ENCODE data around the gene CFAP299. TPM values are rescaled to one million over a fixed set of nuclear protein-coding genes. Genes with fewer than 3 reads are reported as not detected.

Gene CFAP299
- total RNA-seq, 1 donor from 2014 or later, result 0.25 TPM

GRCh38 chr4:80831383-80832361 lies 496.1 kb downstream of the CFAP299 start:
- DNase-seq (ENCODE audit: low read depth), result no peak

DNA sequence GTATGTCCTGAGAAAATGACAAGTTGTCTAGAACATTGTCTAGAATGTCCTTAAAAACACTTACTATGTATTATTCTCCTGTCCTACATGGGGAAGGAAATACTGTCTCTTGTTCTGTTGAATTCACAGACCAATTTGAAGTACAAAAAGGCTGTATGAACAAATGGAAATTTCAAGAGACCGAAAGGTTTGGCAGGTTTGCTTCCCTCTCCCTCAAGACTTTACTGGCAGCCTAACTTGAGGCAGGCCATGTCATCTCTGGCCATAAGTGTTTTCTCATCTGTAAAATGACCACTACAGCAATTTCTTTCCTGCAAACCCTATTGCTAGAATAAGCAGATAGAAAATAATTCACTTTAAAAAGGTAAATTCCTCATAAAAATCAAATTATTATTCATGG lies 503.8 kb downstream of the CFAP299 start:
- no peak for DNase-seq (ENCODE audit: low read depth)

DNA sequence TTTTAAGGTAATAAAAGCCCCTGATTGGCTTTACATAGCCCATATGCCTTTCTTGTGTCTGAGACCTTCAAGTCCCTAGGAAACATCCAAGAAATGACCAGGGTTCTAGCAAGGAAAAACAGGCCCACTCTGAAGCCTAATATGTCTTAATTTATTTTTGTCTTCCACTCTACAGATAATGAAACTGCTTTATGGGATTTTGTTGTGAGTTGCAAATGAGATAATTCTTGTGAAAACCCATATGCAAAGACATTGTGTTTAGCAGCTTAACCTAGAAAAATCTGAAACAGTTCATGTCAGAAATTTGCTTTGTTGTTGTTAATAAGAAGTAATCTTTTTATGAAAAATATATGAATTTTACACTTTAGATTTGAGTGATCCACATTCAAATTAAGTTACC lies 504.3 kb downstream of the CFAP299 start:
- DNase-seq (ENCODE audit: low read depth), result no peak

DNA sequence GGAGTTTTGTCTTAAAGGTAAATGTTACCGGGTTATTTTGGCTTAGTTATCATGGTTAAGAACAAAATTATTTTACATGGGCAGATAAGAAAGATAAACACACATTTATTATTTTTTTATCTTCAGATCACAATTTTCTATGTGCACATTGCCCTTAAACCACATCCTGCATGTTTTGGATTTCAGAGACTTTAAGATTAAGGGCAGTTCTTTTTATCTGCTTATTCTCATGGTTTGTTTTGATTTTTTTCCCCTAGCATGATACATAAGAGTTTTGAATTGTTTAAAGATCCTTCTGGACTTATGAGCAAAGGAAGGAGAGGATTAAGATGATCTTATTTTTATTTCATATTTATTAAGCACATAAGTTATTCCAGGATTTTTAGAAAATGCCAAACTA lies 504.9 kb downstream of the CFAP299 start:
- no peak for DNase-seq (ENCODE audit: low read depth)

DNA sequence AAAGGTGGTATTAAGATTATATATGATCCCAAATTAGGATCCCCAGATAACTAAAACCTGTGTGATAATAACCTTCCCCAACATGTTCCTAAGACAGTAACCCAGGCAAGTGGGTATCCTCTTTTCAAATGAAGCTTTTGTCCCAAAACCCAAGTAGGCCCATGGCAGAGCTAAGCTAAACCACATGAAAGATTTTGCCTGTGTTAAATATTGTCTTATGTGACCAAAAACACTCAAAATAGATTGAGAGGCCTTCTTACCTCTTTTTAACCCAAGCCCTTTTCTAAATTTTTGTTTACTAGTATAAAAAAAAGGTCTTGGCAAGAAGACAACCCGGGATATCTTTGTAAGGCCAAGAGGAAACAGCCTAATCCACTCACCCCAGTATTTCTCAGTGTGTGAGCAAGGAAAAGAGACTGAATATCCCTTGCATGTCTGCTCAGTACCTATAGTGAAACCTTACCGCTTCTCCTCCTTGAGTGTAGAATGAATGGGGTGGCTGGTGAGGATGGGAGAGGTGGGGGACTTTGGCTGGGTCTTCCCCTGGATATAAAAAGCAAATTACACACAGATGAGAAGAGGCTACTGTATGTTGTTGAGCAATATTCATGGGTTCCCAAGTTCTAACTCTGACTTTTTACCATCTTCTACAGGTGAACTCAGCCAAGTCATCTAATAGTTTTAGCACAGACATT lies 506.2 kb downstream of the CFAP299 start:
- DNase-seq (ENCODE audit: low read depth), result no peak

GRCh38 chr4:80846210-80846609 lies 510.7 kb downstream of the CFAP299 start:
- no peak for DNase-seq (ENCODE audit: low read depth)

- no peak for DNase-seq (ENCODE audit: low read depth)
Observed at GRCh38 chr4:80852061-80852460, 516.5 kb downstream of the CFAP299 start.

GRCh38 chr4:80873571-80873970 lies 538.0 kb downstream of the CFAP299 start:
- no peak for DNase-seq (ENCODE audit: low read depth)

DNA sequence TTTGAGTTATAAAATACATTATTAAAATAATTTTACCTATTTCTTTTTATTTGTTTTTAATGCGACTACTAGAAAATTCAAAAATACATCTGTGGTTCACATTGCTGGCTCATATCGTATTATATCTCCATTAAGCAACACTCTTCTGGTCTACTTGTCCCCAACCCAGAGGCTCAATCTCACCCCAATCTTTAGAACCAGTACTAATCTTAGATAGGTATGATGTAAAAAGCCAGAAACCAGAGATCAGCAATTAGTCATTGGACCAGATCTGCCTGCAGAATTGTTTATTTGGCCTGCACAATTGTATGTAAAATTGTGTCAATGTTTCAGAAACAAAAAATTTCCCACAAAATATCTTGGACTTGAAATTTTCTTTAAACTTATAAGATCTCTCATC lies 539.4 kb downstream of the CFAP299 start:
- no peak for DNase-seq (ENCODE audit: low read depth)

GRCh38 chr4:80875642-80876041 lies 540.1 kb downstream of the CFAP299 start:
- no peak for DNase-seq (ENCODE audit: low read depth)

DNA sequence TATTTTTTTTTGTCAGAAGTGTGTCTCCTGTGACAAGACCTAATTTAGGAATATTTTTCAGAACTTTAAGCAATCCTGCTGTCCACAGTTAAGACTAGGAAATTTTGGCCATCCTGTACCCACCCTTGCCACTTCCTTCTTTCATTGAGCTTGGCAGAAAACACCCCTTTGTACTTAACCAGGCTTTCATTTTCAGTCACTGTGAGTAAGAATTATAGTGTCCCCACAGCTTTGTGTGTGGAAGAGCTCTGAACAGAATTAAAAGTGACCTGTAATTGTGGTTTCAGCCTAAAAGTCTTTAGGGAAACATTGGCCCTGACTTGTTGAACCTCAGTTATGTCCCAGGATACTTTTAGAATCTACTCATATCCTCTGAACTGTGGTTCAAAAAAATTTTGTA lies 541.3 kb downstream of the CFAP299 start:
- no peak for DNase-seq (ENCODE audit: low read depth)

DNA sequence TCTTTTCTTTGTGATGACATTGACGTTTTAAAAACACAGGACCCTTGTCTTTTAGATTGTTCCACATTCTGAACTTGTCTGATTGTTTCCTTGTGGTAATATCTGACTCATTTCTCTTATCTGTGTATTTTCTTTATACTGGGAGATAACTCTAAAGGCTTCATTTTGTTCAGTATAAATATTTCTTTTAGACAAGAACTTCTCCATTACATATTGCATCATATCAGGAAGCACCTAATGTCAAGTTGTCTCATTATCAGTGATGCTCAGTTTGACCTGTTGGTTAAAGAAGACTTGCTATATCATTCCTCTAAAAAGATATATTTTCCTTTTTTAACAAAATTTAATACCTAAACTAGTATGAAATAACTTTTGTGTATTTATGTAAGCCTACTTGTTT lies 542.7 kb downstream of the CFAP299 start:
- no peak for DNase-seq (ENCODE audit: low read depth)

- no peak for DNase-seq (ENCODE audit: low read depth)
Observed at GRCh38 chr4:80897537-80898303, 562.2 kb downstream of the CFAP299 start.

GRCh38 chr4:80900908-80901307 lies 565.4 kb downstream of the CFAP299 start:
- DNase-seq (ENCODE audit: low read depth), result no peak

- no peak for DNase-seq (ENCODE audit: low read depth)
Observed at GRCh38 chr4:80903020-80903419, 567.5 kb downstream of the CFAP299 start.

DNA sequence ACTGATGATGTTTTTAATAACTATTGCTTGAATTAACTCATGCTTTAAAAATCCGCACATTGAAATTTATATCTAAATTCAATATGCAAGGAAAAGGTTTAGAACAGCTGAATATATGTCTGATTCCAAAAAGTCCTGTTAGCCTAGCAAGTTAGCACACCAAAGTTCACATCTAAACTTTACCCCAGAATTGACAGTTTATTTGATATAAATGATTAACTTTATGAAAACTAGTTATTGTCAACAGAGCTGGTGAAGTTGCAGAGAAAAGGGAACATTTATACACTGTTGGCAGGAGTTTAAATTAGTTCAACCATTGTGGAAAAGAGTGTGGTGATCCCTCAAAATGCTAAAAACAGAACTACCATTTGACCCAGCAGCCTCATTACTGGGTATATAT lies 574.4 kb downstream of the CFAP299 start:
- DNase-seq (ENCODE audit: low read depth), result no peak

DNA sequence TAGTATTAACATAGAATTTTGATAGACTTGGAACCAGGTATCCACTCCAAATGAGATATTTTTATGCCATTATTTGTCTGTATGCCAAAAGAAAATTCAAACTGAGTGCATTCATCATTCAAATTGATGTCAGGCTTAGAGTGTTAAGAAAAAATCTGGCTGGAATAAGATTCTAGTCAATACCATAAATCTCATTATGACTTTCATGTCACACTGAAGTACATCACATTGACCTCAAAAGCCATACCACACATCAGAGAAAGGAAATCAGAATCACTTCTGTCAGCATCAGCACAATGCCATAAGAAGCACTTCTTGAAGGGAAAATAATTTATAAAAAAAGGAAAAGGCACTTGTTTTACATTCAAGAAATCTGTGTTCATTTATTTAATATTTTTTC lies 575.9 kb downstream of the CFAP299 start:
- no peak for DNase-seq (ENCODE audit: low read depth)

- no peak for DNase-seq (ENCODE audit: low read depth)
Observed at GRCh38 chr4:80912350-80912749, 576.8 kb downstream of the CFAP299 start.

DNA sequence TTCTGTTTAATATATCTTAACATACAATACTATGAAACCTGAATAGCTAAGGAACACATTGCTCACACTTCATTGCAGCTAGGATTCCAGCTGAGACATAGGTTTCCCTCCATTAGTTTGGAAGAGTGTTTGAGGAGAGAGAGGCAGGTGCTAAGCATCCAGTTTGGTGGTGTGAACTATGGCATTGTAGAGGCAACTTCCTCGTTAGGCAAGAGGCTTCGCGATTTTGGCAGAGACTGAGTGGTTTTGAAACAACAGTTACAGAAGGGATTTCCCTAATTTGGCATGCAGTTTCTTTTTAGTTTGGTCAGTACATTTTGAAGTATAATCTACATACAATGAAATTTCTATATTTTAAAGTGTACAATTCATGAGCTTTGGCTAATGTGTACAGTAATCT lies 577.9 kb downstream of the CFAP299 start:
- DNase-seq (ENCODE audit: low read depth), result no peak

GRCh38 chr4:80916770-80917169 lies 581.2 kb downstream of the CFAP299 start:
- DNase-seq (ENCODE audit: low read depth), result no peak

DNA sequence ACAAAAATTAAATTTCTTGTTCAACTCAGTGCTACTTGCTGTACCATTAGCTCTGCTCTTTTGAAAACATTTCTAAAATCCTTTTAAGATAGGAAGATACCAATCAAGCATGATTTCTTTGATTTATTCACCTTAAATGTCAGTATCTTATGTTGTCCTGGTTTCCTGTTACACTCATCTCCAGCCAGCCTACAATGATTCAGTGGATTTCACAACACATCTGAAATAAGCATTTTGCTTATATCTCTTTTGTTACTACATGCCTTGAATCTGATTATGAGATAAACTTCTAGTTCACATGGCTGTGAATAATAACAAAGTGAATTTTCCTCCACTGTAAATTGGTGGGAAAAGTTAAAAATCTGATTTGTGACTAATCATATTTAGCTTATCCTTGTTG lies 582.5 kb downstream of the CFAP299 start:
- DNase-seq (ENCODE audit: low read depth), result peak; percentile 36

DNA sequence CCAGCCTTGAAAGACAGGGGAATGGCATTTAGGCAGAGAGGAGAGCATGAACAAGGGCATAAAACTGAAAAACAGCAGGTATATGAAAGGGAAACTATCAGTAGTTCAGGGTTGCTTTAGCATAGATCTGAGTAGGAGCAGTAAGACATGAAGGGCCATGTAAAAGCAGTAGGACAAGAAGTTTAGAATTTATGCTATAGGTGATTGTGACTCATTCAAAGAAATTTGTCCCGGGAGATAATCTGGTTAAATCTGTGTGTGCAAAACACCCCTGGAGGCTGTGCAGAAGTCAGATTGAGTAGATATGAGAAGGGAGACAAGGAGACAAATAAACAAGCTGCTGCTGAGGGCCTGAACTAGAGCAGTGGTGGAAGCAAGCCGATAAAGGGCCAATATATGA lies 585.9 kb downstream of the CFAP299 start:
- no peak for DNase-seq (ENCODE audit: low read depth)

Data from renal cortical epithelial cell (primary cell).